Ishikawa (cell line): ENCODE results near the gene LRRC10B.

Source experiments
- CEBPB ChIP-seq: IDR thresholded peaks from 2 replicates; pipeline ENCODE4 v1.6.1; 2012
- CREB1 ChIP-seq: IDR thresholded peaks from 2 replicates; pipeline ENCODE4 v1.6.1; 2012; ENCODE audit warnings: low read depth
- EP300 ChIP-seq: IDR thresholded peaks from 2 replicates; pipeline ENCODE4 v1.6.1; 2012; ENCODE audit warnings: borderline replicate concordance
- FOXM1 ChIP-seq: IDR thresholded peaks from 2 replicates; pipeline ENCODE4 v1.6.1; 2012; ENCODE audit warnings: low read depth, borderline replicate concordance
- MAX ChIP-seq: IDR thresholded peaks from 2 replicates; pipeline ENCODE4 v1.6.1; 2012
- NFIC ChIP-seq: IDR thresholded peaks from 2 replicates; pipeline ENCODE4 v1.6.1; 2012
- RAD21 ChIP-seq: IDR thresholded peaks from 2 replicates; pipeline ENCODE4 v1.6.1; 2012; ENCODE audit warnings: low read depth
- TCF12 ChIP-seq: IDR thresholded peaks from 2 replicates; pipeline ENCODE4 v1.6.1; 2012; ENCODE audit warnings: low read depth

GRCh38 chr11:61482513-61482912 lies 26.0 kb upstream of the LRRC10B start:
- TF ChIP-seq NFIC (no peak), TCF12 (no peak), CREB1 (no peak), RAD21 (peak; percentile 23; the same call in 1 of the 2 replicates), CEBPB (no peak), FOXM1 (no peak), MAX (no peak; the same call in 1 of the 2 replicates), EP300 (no peak)
